ENCODE measurements around the gene NRP1.

GRCh38 chr10:33304423-33305225 is 29.8 kb downstream of the NRP1 start:
- TF ChIP-seq POLR2A (IDR thresholded peaks at IDR 0.05), result no peak
- TF ChIP-seq, protein P1, sequence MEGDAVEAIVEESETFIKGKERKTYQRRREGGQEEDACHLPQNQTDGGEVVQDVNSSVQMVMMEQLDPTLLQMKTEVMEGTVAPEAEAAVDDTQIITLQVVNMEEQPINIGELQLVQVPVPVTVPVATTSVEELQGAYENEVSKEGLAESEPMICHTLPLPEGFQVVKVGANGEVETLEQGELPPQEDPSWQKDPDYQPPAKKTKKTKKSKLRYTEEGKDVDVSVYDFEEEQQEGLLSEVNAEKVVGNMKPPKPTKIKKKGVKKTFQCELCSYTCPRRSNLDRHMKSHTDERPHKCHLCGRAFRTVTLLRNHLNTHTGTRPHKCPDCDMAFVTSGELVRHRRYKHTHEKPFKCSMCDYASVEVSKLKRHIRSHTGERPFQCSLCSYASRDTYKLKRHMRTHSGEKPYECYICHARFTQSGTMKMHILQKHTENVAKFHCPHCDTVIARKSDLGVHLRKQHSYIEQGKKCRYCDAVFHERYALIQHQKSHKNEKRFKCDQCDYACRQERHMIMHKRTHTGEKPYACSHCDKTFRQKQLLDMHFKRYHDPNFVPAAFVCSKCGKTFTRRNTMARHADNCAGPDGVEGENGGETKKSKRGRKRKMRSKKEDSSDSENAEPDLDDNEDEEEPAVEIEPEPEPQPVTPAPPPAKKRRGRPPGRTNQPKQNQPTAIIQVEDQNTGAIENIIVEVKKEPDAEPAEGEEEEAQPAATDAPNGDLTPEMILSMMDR (IDR thresholded peaks at IDR 0.05), result no peak
